Medulla oblongata (tissue), 1 donor: Measurements from ENCODE around the gene NFATC3.
"Not testable (repeated sequence)": the region's sequence is repeated elsewhere in the genome, so short reads cannot be mapped to it uniquely, and the experiment has no call there.

Source experiments
- DNase-seq: peaks from one replicate; pipeline ENCODE4 v3.0.0-alpha.2; 2015; ENCODE audit errors: extremely low spot score

NFATC3 gene

DNA sequence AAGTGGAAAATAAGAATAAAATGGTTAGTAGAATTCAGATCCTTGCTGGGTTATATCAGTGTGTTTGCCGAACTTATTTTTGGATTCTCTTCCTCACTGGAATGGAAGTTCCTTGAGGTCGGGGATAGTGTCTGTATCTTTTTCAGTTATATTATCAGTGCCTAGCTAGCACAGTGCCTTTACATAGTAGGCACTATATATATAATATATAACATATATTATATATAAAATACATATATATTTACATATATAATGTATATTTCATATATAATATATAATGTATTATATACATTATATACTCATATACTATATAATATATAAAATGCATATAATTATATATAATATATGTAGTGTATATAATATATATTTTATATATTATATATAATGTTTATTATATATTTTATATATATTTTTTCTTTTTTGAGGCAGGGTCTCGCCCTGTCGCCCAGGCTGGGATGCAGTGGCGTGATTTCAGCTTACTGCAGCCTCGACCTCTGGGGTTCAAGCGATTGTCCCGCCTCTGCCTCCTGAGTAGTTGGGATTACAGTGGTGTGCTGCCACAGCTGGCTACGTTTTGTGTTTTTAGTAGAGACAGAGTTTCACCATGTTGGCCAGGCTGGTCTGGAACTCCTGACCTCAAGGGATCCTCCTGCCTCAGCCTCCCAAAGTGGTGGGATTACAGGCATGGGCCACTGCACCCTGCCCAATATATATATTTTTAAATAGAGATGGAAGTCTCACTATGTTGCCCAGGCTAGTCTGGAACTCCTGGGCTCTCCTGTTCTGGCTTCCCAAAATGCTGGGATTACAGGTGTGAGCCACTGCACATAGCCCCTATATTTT is 3.2 kb downstream of the NFATC3 start:
- no peak for DNase-seq

DNA sequence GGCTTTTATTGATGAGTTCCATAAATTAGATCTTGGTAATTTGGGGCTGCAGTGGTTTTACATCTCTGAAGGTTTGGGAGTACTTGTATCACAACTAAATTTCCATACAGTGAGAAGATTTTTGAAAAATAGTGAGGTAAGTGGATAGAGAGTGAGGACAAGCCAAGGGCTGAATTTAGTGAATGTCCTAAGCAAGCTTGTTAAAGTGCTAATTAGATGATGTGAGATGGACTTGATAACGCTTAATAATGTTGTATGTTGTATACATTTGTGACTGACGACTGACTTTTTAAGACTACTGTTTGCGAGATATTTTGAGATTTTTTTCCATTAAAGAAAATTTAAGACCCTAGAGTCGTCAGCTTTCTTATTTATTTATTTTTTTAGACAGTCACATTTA is 3.9 kb downstream of the NFATC3 start:
- DNase-seq, result no peak

DNA sequence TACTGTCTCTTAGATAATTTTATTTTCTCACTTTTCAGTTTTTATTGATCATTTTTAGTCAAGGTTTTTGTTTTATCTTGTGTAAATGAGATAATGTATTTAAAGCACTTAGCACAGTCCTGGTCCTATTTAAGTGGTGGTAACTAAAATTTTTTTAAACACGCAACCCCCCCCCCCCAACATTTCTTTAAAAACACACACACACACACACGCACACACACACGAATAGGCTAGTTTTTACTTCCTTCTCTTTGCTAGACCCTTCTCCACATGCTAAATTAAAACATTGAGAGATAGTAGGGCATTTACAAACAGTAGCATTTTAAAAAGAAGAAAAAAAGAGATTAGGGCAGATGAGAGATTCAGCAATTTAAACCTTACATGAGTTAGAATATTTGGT is 5.0 kb downstream of the NFATC3 start:
- DNase-seq, result no peak

DNA sequence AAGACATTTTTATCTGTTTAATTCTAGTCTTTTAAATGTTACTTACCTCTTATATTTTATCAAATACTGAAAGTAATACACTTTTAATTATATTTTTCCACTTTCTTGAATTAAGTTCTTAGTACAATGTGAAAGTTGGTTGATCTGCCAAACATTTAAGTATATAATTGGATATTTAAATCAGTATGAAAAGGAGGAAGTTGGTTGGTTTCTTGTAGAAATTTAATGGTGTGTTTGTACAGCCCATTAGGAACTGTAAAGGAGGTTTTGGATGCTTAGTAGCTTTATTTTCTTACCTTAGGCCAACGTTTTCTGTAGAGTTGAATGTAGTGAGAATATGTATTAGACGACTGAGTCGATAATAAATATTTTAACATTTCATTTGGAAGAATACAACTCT is 5.4 kb downstream of the NFATC3 start:
- DNase-seq, result no peak

DNA sequence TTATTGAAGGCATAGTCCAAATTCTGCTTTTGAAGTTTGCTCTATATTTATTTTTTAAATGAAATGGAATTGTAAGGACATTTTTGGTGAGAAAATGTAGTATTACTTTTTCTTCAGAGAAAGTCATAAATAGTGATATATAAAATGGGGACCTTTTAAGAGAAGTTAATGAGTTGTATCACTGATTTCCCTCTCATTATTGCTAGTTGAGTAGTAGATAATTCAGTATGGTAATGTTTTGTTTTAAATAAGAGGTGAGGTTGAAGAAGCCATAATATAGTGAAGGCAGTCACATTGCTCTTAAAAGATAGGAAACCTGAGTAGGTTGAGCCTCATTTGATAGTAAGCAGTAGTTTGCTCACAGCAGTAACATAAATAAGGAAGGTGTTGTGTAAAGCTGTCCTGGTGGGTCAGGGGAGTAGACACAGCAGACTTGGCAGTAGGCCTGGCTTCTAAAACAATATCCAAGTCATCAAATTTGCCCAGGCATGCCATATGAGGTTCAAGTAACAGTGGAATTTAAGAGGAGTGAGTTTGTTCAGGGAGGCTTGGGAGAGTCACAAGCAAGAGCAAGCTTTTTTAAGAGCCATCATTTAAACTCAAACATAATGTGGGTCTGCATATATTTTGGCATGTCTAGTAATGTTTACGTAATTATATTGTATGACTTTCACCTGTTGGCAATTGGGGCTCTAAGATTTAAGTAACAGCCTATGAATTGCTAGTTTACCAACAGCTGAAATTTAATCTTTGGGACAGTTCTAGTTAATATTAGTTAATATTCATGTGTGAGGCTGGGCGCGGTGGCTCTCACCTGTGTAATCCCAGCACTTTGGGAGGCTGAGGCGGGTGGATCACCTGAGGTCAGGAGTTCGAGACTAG is 6.5 kb downstream of the NFATC3 start:
- no peak for DNase-seq

DNA sequence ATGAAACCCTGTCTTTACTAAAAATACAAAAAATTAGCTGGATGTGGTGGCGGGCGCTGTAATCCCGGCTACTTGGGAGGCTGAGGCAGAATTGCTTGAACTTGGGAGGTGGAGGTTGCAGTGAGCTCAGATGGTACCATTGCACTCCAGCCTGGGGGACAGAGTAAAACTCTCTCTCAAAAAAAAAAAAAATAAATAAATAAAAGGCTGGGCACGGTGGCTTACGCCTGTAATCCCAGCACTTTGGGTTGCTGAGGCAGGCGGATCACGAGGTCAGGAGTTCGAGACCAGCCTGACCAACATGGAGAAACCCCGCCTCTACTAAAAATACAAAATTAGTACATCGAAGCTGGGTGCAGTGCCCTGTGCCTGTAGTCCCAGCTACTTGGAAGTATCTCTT is 7.1 kb downstream of the NFATC3 start:
- not testable (repeated sequence) for DNase-seq

DNA sequence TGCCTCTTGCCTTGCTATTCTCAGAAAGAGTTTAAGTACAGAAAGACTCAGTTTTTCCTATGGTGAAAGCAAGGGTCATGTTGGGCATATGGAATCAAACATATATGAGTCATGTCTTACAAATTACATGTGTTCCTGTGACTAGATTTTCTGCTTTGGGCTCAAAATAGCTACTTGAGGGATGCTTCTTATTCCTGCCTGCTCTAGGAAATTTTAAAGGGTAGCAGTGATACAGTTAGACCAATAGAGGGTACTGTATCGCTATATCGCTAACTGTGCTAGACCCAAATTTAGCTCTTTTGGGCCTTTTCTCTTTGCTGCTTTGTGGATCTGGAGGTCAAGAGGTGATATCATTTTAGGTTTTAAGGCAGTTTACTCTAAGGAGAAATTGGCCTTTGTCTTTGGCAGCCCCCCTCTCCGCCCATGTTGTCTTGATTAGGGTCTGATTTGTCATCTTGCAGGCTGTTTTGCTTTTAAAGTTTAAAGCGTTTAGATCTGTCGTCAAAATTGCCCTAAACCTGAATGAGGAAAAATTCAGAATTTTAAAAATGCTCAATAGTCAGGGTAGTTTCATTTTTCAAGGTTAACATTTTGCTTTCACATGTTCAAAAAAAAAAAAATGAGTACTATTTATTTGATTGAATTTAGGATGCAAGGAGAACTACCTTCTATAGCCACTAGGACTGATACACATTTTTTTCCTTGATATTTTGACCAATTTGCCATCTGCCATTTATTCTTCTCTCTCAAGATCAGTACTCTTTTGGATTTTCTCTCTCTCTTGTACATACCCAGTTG is 8.8 kb downstream of the NFATC3 start:
- DNase-seq, result no peak

DNA sequence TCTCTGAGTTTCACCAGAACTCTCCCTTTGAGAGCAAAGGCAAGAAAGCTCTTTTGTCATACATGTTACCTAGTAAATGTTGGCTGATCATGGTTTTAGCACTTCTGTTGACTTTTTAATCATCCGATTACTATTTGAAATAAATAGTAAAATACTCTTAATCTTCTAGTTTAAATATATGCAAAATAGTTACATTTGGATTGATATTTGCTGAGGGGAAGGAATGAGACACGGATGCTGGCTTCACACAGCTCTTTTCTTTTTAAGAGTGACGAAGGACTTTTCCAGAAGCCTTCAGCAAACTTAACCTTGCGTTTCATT is 9.4 kb downstream of the NFATC3 start:
- no peak for DNase-seq

DNA sequence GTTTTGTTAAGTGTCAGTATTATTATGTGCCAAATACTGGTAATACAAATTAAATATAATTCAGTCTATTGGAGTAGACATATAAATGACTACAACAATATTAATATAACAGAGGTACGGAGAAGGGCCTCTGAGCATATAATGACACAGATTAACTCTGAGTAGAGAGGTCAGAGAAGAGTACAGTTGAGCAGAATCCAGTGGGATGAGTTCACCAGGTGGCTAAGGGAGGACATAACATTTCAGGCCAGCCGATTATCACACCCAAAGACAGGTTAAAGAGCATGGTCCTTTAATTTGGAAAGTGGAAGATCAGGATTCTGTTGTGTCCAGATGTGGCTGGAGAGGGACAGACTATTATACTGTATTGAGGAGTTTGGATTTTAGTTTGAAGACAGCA is 11.3 kb downstream of the NFATC3 start:
- no peak for DNase-seq

DNA sequence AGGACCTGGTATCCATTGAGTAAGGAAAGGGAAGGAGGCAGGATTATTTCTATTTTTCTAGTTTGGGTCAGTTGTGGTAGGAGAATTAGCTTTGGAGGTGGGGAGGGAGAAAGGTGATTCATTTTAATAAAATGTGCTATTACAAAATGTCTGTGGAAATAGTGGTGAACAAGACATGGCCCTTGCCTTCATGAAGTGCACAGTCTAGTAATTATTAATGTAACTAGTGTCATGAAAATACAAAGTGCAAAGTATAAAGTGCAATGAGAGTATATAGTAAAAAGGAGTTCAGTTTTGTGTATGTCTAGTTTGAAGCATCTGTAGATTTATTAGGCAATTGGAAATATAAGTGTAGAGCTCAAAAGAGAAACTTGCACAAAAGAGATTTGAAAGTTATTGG is 11.9 kb downstream of the NFATC3 start:
- no peak for DNase-seq

DNA sequence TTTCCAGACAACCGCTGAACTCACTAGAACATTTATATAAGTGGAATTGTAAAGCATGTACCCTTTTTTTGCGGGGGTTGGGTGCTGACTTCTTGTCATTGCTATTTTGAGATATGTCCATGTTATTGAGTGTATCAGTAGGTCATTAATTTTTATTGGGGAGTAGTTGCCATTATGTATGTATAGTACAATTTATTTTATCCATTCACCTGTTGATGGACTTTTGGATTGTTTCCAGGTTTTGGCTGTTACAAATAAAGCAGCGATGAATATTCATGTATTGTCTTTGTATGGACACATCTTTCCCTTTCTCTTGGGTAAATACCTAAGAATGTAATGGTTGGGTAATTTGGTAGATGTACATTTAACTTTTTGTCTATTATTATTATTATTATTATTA is 12.7 kb downstream of the NFATC3 start:
- DNase-seq, result no peak

DNA sequence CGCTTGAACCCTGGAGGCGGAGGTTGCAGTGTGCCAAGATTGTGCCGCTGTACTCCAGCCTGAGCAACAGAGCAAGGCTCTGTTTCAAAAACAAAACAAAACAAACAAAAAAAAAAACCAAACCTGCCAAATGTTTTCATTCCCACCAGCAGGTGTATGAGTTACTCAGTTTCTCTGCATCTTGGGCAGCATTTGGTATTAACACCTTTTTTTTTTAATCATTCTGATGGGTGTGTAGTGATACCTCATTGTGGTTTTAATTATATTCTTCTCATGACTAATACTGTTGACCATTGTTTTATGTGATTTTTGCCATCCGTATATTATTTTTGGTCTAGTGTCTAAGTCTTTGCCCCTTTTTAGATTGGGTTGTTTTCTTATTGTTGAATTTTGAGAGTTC is 15.3 kb downstream of the NFATC3 start:
- no peak for DNase-seq

DNA sequence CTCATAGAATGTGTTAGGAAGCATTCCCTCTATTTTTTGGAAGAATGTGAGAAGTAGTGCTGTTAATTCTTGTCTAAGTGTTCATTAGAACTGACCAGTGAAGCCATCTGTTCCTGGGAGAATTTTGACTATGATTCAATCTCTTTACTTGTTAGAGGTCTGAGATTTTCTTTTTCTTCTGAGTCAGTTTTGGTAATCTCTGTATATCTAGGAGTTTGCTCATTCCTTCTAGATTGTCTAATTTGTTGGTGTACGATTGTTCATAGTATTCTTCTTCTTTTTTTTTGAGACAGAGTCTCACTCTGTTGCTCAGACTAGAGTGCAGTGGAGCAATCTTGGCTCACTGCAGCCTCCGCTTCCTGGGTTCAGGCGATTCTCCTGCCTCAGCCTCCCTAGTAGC is 20.4 kb downstream of the NFATC3 start:
- DNase-seq, result no peak

DNA sequence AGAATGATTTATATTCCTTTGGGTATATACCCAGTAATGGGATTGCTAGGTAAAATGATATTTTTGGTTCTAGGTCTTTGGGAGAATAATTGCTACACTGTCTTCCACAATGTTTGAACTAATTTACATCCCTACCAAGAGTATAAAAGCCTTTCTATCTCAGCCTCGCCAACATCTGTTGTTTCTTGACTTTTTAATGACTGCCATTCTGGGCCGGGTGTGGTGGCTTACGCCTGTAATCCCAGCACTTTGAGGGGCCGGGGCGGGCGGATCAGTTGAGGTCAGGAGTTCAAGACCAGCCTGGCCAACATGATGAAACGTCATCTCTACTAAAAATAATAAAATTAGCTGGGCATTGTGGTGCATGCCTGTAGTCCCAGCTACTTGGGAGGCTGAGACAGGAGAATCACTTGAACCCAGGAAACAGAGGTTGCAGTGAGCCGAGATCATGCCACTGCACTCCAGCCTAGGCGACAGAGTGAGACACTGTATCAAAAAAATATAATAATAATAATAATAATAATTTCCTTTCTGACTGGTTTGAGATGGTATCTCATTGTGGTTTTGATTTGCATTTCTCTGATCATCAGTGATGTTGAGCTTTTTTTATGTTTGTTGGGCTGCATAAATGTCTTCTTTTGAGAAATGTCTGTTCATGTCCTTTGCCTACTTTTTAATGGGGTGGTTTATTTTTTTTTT is 22.2 kb downstream of the NFATC3 start:
- DNase-seq, result not testable (repeated sequence)

DNA sequence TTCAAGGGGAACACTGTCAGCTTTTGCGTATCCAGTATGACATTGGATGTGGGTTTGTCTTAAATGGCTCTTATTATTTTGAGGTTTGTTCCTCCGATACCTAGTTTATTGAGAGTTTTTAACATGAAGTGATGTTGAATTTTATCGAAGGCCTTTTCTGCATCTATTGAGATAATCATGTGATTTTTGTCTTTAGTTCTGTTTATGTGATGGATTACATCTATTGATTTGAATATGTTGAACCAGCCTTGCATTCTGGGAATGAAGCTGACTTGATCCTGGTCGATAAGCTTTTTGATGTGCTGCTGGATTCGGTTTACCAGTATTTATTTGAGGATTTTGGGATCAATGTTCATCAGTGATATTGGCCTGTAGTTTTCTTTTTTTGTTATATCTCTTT is 24.0 kb downstream of the NFATC3 start:
- DNase-seq, result not testable (repeated sequence)

DNA sequence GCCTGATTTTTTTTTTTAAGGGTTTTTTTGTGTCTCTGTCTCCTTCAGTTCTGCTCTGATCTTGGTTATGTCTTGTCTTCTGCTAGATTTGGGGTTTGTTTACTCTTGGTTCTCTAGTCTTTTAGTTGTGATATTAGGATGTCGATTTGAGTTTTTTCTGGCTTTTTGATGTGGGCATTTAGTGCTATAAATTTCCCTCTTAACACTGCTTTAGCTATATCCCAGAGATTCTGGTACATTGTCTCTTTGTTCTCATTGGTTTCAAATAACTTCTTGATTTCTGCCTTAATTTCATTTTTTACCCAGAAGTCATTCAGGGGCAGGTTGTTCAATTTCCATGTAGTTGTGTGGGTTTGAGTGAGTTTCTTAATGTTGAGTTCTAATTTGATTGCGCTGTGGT is 25.4 kb downstream of the NFATC3 start:
- DNase-seq, result not testable (repeated sequence)

DNA sequence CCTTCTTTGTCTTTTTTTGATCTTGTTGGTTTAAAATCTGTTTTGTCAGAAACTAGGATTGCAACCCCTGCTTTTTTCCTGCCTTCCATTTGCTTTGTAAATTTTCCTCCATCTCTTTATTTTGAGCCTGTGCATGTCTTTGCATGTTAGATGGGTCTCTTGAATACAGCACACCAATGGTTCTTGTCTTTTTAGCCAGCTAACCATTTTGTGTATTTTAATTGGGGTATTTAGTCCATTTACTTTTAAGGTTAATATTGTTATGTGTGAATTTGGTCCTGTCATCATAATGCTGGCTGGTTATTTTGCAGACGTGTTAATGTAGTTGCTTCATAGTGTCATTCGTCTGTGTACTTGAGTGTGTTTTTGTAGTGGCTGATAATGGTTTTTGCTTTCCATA is 26.2 kb downstream of the NFATC3 start:
- no peak for DNase-seq

DNA sequence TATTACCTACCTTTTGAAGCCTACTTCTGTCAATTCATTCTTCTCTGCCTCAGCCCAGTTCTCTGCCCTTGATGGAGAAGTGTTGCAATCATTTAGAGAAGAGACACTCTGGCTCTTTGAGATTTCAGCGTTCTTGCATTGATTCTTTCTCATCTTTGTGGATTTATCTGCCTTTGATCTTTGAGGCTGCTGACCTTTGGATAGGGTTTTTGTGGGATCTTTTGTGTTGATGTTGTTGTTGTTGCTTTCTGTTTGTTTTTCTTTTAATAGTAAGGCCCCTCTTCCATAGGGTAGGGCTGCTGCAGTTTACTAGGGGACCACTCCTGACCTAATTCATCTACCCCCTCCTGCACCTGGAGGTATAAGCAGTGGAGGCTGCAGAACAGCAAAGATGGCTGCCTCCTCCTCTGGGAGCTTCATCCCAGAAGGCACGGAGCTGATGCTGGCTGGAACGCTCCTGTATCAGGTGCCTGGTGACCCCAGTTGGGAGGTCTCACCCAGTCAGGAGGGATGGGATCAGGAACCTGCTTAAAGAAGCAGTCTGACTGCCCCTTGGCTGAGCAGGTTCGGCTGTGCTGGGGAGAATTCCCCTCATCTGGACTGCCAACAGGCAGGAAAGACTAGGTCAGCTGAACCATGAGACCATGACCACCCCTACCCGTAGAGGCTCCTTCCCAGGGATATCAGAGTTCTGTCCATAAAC is 28.0 kb downstream of the NFATC3 start:
- no peak for DNase-seq

DNA sequence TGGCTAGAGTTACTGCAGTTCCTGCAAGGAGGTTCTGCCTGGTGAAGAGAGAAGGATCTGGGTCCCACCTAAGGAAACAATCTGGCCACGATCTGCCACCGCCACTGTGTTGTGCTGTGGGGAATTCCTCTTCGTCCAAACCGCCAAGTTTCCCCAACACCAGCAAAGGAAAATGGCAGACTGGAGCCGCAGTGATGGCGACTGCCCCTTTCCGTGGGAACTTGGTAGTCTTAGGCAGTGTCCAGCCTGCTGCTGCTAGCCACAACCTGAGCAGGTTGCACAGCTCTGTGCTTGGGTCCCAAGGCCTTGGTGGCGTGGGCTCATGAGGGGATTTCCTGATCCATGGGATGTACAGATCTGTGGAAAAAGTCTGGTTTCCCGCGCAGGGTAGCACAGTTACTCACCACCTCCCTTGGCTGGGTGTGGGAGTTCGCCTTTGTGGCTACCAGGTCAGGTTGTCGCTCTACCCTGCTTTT is 28.6 kb downstream of the NFATC3 start:
- DNase-seq, result no peak

DNA sequence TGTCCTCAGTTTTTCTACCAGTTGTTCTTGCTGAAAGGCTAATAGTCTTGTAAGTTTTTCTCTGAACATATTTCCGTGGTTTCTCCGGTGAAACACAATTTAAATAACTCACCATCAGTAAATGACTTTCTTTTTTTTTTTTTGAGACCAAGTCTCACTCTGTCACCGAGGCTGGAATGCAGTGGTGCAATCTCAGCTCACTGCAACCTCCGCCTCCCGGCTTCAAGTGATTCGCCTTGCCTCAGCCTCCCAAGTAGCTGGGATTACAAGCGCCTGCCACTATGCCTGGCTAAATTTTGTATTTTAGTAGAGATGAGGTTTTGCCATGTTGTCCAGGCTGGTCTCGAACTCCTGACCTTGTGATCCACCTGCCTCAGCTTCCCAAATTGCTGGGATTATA is 29.8 kb downstream of the NFATC3 start:
- not testable (repeated sequence) for DNase-seq

DNA sequence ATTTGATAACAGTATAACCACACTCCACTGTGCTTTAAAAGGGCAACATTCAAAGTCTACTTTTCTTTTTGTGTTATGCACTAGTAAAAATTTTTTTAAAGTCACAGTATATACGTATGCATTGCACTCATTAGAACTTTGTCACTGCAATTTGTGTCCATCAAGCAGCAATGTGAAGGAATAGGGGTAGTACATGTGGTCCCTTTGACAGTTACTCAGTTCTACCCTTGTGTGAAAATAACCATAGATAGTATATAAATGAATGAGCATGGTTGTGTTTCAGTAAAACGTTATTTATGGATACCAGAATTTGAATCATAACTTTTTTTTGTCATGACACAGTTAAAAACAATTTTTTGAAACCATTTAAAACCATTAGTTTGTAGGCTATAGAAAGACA is 30.7 kb downstream of the NFATC3 start:
- DNase-seq, result no peak
